Stimulated activated naive B cell treated with anti-CD40 and anti-IgM and Interleukin-4, amounts not matched to agents 10 μg/mL and 1 μg/mL and 100 μg/mL, for 72 hours (primary cell): ENCODE results near the gene PNCK.
"Not testable (repeated sequence)": the region's sequence is repeated elsewhere in the genome, so short reads cannot be mapped to it uniquely, and the experiment has no call there.

Experiments used
- ATAC-seq, 2 donors: fragments of 150-1000 bp; cut with Tn5 transposase; replicated peaks; 2 replicates each; pipeline ENCODE4 v1.10.0; 2021; ENCODE audit warnings: moderate library complexity in 1 of 2
- DNase-seq: peaks from one replicate; pipeline ENCODE4 v3.0.0; 2021
- H3K27ac Mint-ChIP-seq: one replicate; pipeline ENCODE4 v1.8.0; 2022; ENCODE audit warnings: mild to moderate bottlenecking, mixed read lengths
- H3K27me3 Mint-ChIP-seq, 2 donors: one replicate each; pipeline ENCODE4 v1.8.0; 2022; ENCODE audit warnings: mixed read lengths in 2 of 2
- H3K36me3 Mint-ChIP-seq, 2 donors: one replicate each; pipeline ENCODE4 v1.8.0; 2022; ENCODE audit warnings: mixed read lengths in 2 of 2, mild to moderate bottlenecking in 1 of 2
- H3K4me1 Mint-ChIP-seq, 2 donors: one replicate each; pipeline ENCODE4 v1.8.0; 2022; ENCODE audit warnings: mixed read lengths in 2 of 2, mild to moderate bottlenecking in 1 of 2
- H3K4me3 Mint-ChIP-seq, 2 donors: one replicate each; pipeline ENCODE4 v1.8.0; 2022; ENCODE audit warnings: mild to moderate bottlenecking in 2 of 2, mixed read lengths in 2 of 2, moderate library complexity in 1 of 2
- H3K9me3 Mint-ChIP-seq, 2 donors: one replicate each; pipeline ENCODE4 v1.8.0; 2022; ENCODE audit warnings: mixed read lengths in 2 of 2, mild to moderate bottlenecking in 1 of 2

PNCK gene

DNA sequence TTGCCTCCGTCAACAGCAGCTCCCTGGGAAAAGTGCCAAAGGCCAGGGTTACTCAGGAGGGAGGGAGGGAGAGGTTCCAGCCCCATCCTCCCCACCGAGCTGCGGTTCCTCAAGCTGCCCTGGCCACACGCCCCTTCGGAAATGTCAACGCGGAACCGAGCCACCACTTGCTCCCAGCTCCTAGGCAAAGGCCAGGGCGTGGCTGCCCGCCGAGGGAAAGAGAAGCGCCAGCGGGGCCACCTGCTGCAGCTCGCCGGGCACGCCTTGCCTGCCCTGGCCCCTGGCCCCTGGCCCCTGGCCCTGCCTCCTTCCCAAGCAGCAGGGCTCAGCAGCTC lies 29.4 kb upstream of the PNCK start:
- Mint-ChIP-seq H3K36me3 (peaks cover 20 to 31% of the 10 kb centered on the region in 2 donors), H3K4me3 (no peak overlapping the region), H3K9me3 (no peaks in the 10 kb centered on the region), H3K4me1 (peaks cover 0 to 8% of the 10 kb centered on the region in 2 donors), H3K27me3 (peaks cover 0 to 8% of the 10 kb centered on the region in 2 donors), H3K27ac (no peak overlapping the region)
- DNase-seq: no peak
- ATAC-seq: no peak

- ATAC-seq: no peak
- no peak overlapping the region for H3K4me3 Mint-ChIP-seq
- H3K9me3 Mint-ChIP-seq: no peaks in the 10 kb centered on the region
- H3K27ac Mint-ChIP-seq: no peak overlapping the region
- peaks cover 0 to 8% of the 10 kb centered on the region in 2 donors for H3K4me1 Mint-ChIP-seq
- H3K36me3 Mint-ChIP-seq: peaks cover 21 to 33% of the 10 kb centered on the region in 2 donors
- no peak for DNase-seq
- peaks cover 0 to 8% of the 10 kb centered on the region in 2 donors for H3K27me3 Mint-ChIP-seq
Measured at GRCh38 chrX:153702336-153703035, 28.9 kb upstream of the PNCK start.

- Mint-ChIP-seq H3K36me3 (peaks cover 22 to 37% of the 10 kb centered on the region in 2 donors), H3K27me3 (peaks cover 0 to 4% of the 10 kb centered on the region in 2 donors), H3K9me3 (no peaks in the 10 kb centered on the region), H3K4me1 (peaks cover 0 to 5% of the 10 kb centered on the region in 2 donors), H3K4me3 (no peak overlapping the region), H3K27ac (no peak overlapping the region)
- DNase-seq (no peak), ATAC-seq (no peak)
Measured at GRCh38 chrX:153701706-153702105, 28.1 kb upstream of the PNCK start.

GRCh38 chrX:153700967-153701366 lies 27.4 kb upstream of the PNCK start:
- H3K27ac Mint-ChIP-seq: peak overlapping the region; percentile 67
- H3K4me3 Mint-ChIP-seq: no peak overlapping the region
- H3K27me3 Mint-ChIP-seq: no peaks in the 10 kb centered on the region
- peaks cover 16 to 33% of the 10 kb centered on the region in 2 donors for H3K36me3 Mint-ChIP-seq
- H3K4me1 Mint-ChIP-seq: no peaks in the 10 kb centered on the region
- ATAC-seq: no peak
- H3K9me3 Mint-ChIP-seq: no peaks in the 10 kb centered on the region
- no peak for DNase-seq

DNA sequence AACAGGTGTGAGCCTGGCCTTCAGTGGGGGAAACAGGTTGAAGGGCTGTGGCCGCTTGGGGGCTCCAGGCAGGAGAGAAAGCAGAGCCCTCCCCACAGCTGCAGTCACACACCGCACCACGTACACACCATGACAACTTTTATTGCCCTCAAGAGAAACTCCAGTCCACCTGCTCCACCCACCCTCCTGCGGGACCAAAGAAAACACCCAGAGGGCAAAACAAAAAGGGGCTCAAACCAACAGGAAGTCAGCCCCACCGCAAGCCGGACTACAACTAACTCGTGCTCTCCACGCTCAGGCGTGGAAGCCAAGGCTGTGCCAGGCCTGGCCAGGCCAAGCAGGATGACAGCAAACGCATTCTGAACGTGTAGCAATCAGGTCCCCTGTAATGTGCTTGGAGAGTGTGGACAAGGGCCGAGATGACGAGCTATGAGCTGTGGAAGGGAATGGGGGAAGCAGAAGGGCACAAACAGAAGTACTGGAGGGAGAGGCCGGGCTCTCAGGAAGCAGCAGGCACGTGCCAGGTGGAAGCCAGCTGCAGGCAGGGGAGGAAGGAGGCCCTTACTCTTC lies 26.8 kb upstream of the PNCK start:
- H3K9me3 Mint-ChIP-seq: no peaks in the 10 kb centered on the region
- no peaks in the 10 kb centered on the region for H3K27me3 Mint-ChIP-seq
- no peak for DNase-seq
- no peak for ATAC-seq
- no peaks in the 10 kb centered on the region for H3K4me1 Mint-ChIP-seq
- H3K4me3 Mint-ChIP-seq: no peak overlapping the region
- peaks cover 16 to 32% of the 10 kb centered on the region in 2 donors for H3K36me3 Mint-ChIP-seq
- no peak overlapping the region for H3K27ac Mint-ChIP-seq

- H3K27ac Mint-ChIP-seq, H3K27me3 Mint-ChIP-seq, H3K4me1 Mint-ChIP-seq, ATAC-seq, H3K4me3 Mint-ChIP-seq, H3K9me3 Mint-ChIP-seq, DNase-seq: not testable (repeated sequence)
- peaks cover 16 to 29% of the 10 kb centered on the region in 2 donors for H3K36me3 Mint-ChIP-seq
Measured at GRCh38 chrX:153699784-153700371, 26.3 kb upstream of the PNCK start.

- DNase-seq, H3K27me3 Mint-ChIP-seq, H3K9me3 Mint-ChIP-seq, H3K27ac Mint-ChIP-seq, H3K4me3 Mint-ChIP-seq, H3K4me1 Mint-ChIP-seq, ATAC-seq: not testable (repeated sequence)
- H3K36me3 Mint-ChIP-seq: peaks cover 16 to 27% of the 10 kb centered on the region in 2 donors
Measured at GRCh38 chrX:153699210-153699783, 25.7 kb upstream of the PNCK start.

GRCh38 chrX:153697924-153698865 lies 24.6 kb upstream of the PNCK start:
- Mint-ChIP-seq H3K4me1 (no peaks in the 10 kb centered on the region), H3K4me3 (no peak overlapping the region), H3K36me3 (peaks cover 13 to 27% of the 10 kb centered on the region in 2 donors), H3K27me3 (no peaks in the 10 kb centered on the region), H3K9me3 (no peaks in the 10 kb centered on the region), H3K27ac (no peak overlapping the region)
- ATAC-seq (no peak), DNase-seq (no peak)

GRCh38 chrX:153696986-153697722 lies 23.5 kb upstream of the PNCK start:
- not testable (repeated sequence) for H3K9me3 Mint-ChIP-seq, H3K27me3 Mint-ChIP-seq, ATAC-seq, DNase-seq, H3K4me1 Mint-ChIP-seq, H3K4me3 Mint-ChIP-seq
- Mint-ChIP-seq H3K27ac (peak overlapping the region; percentile 72), H3K36me3 (peaks cover 13 to 27% of the 10 kb centered on the region in 2 donors)

DNA sequence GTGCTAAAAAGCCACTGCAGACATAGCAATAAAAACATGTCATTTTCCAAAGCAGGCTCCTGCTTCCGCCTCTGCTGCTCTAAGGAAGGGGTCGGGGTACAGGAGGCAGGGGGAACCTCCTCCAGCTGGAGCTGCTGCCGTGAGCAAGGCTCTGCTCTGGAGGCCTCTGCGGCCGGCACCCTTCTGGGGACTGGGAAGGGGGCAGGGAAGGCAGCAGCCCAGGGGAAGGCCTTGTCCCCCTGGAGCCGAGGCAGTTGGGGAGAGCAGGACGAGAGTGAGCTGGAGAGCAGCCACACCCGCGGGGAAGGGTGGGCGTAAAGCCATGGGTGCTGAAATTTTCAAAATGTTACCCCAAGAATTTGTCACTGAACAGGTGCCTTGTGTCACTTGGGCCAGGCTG lies 22.9 kb upstream of the PNCK start:
- not testable (repeated sequence) for H3K27ac Mint-ChIP-seq, DNase-seq, ATAC-seq, H3K4me3 Mint-ChIP-seq, H3K9me3 Mint-ChIP-seq, H3K4me1 Mint-ChIP-seq, H3K27me3 Mint-ChIP-seq
- peaks cover 13 to 26% of the 10 kb centered on the region in 2 donors for H3K36me3 Mint-ChIP-seq

- H3K27ac Mint-ChIP-seq: no peak overlapping the region
- peaks cover 2 to 8% of the 10 kb centered on the region in 2 donors for H3K4me1 Mint-ChIP-seq
Measured at GRCh38 chrX:153696100-153696499, 22.5 kb upstream of the PNCK start.

DNA sequence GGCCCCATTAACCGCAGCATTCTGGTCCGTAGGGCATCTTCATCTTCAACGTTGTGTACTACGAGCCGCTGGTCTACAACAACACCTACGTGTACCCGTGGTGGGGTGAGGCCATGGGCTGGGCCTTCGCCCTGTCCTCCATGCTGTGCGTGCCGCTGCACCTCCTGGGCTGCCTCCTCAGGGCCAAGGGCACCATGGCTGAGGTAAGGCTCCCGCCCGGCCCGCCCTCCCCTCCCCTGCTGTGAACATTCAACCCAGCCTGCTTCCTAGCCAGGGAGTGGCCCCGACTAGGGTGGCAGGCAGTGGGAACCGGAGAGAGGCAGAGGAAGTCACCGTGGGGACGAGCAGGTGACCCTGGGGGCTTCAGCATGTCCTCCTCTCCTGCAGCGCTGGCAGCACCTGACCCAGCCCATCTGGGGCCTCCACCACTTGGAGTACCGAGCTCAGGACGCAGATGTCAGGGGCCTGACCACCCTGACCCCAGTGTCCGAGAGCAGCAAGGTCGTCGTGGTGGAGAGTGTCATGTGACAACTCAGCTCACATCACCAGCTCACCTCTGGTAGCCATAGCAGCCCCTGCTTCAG lies 21.2 kb upstream of the PNCK start:
- ATAC-seq (no peak), DNase-seq (no peak)
- Mint-ChIP-seq H3K27me3 (peaks cover 8 to 11% of the 10 kb centered on the region in 2 donors), H3K36me3 (peaks cover 9 to 13% of the 10 kb centered on the region in 2 donors), H3K27ac (no peak overlapping the region), H3K9me3 (no peaks in the 10 kb centered on the region), H3K4me3 (no peak overlapping the region), H3K4me1 (peaks cover 3 to 8% of the 10 kb centered on the region in 2 donors)

More at GRCh38 chrX:153696100-153696499, 22.5 kb upstream of the PNCK start:
- H3K4me3 Mint-ChIP-seq: no peak overlapping the region
- peaks cover 13 to 22% of the 10 kb centered on the region in 2 donors for H3K36me3 Mint-ChIP-seq
- no peaks in the 10 kb centered on the region for H3K27me3 Mint-ChIP-seq
- no peak for ATAC-seq
- H3K9me3 Mint-ChIP-seq: no peaks in the 10 kb centered on the region
- DNase-seq: no peak

DNA sequence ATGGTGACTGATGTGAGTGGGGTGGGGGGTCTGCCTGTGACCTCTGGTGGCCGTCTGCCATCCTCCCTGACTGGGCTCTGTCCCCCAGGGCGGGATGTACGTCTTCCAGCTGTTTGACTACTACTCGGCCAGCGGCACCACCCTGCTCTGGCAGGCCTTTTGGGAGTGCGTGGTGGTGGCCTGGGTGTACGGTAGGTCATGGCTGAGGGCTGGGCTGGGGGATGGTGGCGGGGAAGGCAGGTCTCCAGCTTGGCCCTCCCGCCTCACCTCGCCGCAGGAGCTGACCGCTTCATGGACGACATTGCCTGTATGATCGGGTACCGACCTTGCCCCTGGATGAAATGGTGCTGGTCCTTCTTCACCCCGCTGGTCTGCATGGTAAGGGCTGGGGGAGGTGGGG lies 20.6 kb upstream of the PNCK start:
- ATAC-seq, H3K27ac Mint-ChIP-seq, H3K4me1 Mint-ChIP-seq, DNase-seq, H3K4me3 Mint-ChIP-seq, H3K9me3 Mint-ChIP-seq: not testable (repeated sequence)
- peaks cover 9 to 13% of the 10 kb centered on the region in 2 donors for H3K36me3 Mint-ChIP-seq
- peaks cover 8 to 11% of the 10 kb centered on the region in 2 donors for H3K27me3 Mint-ChIP-seq
